ENCODE measurements around the gene TAF11L13. TPM values are rescaled to one million over a fixed set of nuclear protein-coding genes. Genes with fewer than 3 reads are reported as not detected.

The TAF11L13 gene
- total and polyA plus RNA-seq, 2 of the 13 experiments (the other 11 are each of a cell fraction or from before 2014, with no cell fraction given), result not detected

GRCh38 chr5:17625686-17626085 lies 6.2 kb upstream of the TAF11L13 start:
- CTCF ChIA-PET (ENCODE audit: low intra/inter-chr PET ratio, low total read pairs), result no interaction called here
- DNase-seq (ENCODE audit: low spot score) (no peak), ATAC-seq (no peak), FAIRE-seq (no peak)
- Histone ChIP-seq H3K4me2 (ENCODE audit: low read depth, low read length) (no peak overlapping the region), H3K9me3 (ENCODE audit: low read length) (no peaks in the 10 kb centered on the region), H3K4me3 (replicated peaks in 1 of 3; ENCODE audit: insufficient read depth in 1 of 3, low read depth in 2 of 3, low read length in 3 of 3) (no peak overlapping the region), H3K27ac (ENCODE audit: extremely low read length, insufficient read depth, low read length) (no peak overlapping the region), H2AFZ (ENCODE audit: low read length) (no peak overlapping the region), H3K4me1 (ENCODE audit: insufficient read depth, low read length) (no peaks in the 10 kb centered on the region), H4K20me1 (ENCODE audit: insufficient read depth, low read length) (no peaks in the 10 kb centered on the region), H3K9ac (ENCODE audit: insufficient read depth, low read depth, low read length) (no peak overlapping the region), H3K79me2 (ENCODE audit: insufficient read depth, low read length) (no peaks in the 10 kb centered on the region), H3K36me3 (replicated peaks in 1 of 2; ENCODE audit: control insufficient read depth in 1 of 2, insufficient read depth in 2 of 2, low read length in 2 of 2) (no peaks in the 10 kb centered on the region), H3K27me3 (ENCODE audit: control insufficient read depth in 1 of 2, insufficient read depth in 2 of 2, low read length in 2 of 2) (no peaks in the 10 kb centered on the region)
- TF ChIP-seq KAT8 (CRISPR knock-in tag; IDR thresholded peaks at IDR 0.05) (no peak), ZNF574 (CRISPR knock-in tag; IDR thresholded peaks at IDR 0.05) (no peak), ZNF660 (CRISPR knock-in tag; IDR thresholded peaks at IDR 0.05; ENCODE audit: borderline replicate concordance, low read depth) (no peak), GABPB1 (CRISPR knock-in tag; IDR thresholded peaks at IDR 0.05) (no peak), ZBTB44 (CRISPR knock-in tag; IDR thresholded peaks at IDR 0.05) (no peak), BHLHE40 (IDR thresholded peaks at IDR 0.05; ENCODE audit: low read length) (no peak), HBP1 (CRISPR knock-in tag; IDR thresholded peaks at IDR 0.05; ENCODE audit: low read depth) (no peak), ONECUT2 (CRISPR knock-in tag; IDR thresholded peaks at IDR 0.05) (no peak)
- intact Hi-C loops (cut with micrococcal nuclease; ENCODE audit: unreplicated experiment), result no loop called here
- POLR2A ChIA-PET, result no interaction called here
- WGBS (ENCODE audit: low lambda C conversion rate), result no CpG with 5 or more reads among the region's 11 CpGs
- BruUV-seq (replicated peaks), result no TSS peak
- in situ Hi-C loops (cut with HindIII; ENCODE audit: extremely low pct_ligation_motif_present, low pct_unique_long_range_greater_than_20kb), result no loop called here

Measured in HepG2 (cell line).